COLO668 (cell line): ENCODE measurements around the gene BTLA.
"Not testable (repeated sequence)": the region's sequence is repeated elsewhere in the genome, so short reads cannot be mapped to it uniquely, and the experiment has no call there.

ENCODE experiments used
- DNase-seq: peaks from one replicate; lab custom pipeline; 2025; ENCODE audit not compliant: unreplicated experiment; lab: John Stamatoyannopoulos, UW

Gene BTLA

GRCh38 chr3:112446343-112446742, 52.9 kb downstream of the BTLA start:
- DNase-seq, result no peak

- no peak for DNase-seq
These were observed 53.4 kb downstream of the BTLA start for GRCh38 chr3:112445839-112446238.

- no peak for DNase-seq
These were observed 61.9 kb downstream of the BTLA start for GRCh38 chr3:112437146-112438022.

- DNase-seq, result no peak
These were observed 69.3 kb downstream of the BTLA start for GRCh38 chr3:112429960-112430359.

- no peak for DNase-seq
These were observed 72.1 kb downstream of the BTLA start for GRCh38 chr3:112427123-112427522.

- DNase-seq, result no peak
These were observed 73.2 kb downstream of the BTLA start for GRCh38 chr3:112425858-112426750.

GRCh38 chr3:112425382-112425781, 73.9 kb downstream of the BTLA start:
- DNase-seq, result no peak

- DNase-seq, result no peak
These were observed 74.9 kb downstream of the BTLA start for GRCh38 chr3:112424394-112424793.

- DNase-seq, result not testable (repeated sequence)
These were observed 76.4 kb downstream of the BTLA start for GRCh38 chr3:112422921-112423320.

- DNase-seq, result not testable (repeated sequence)
These were observed 80.7 kb downstream of the BTLA start for GRCh38 chr3:112418526-112418925.

- no peak for DNase-seq
These were observed 81.5 kb downstream of the BTLA start for GRCh38 chr3:112417696-112418318.

- no peak for DNase-seq
These were observed 82.7 kb downstream of the BTLA start for GRCh38 chr3:112416391-112417212.

GRCh38 chr3:112415390-112415789, 83.9 kb downstream of the BTLA start:
- no peak for DNase-seq
